Right atrium auricular region (tissue), 2 donors: ENCODE results near the gene KDM4B. TPM values are rescaled to one million over a fixed set of nuclear protein-coding genes. Genes with fewer than 3 reads are reported as not detected.
"Not testable (repeated sequence)": the region's sequence is repeated elsewhere in the genome, so short reads cannot be mapped to it uniquely, and the experiment has no call there.

Experiments
- DNase-seq: peaks from one replicate; pipeline ENCODE4 v3.0.0-alpha.2; 2019; ENCODE audit warnings: low spot score
- H3K27ac ChIP-seq, 2 donors: fragments of 200-600 bp; sonication (generic); 1 replicate in 1 of 2; 2 replicates in 1 of 2; pipeline ENCODE4 v1.5.1; 2016 to 2019
- H3K27me3 ChIP-seq, 2 donors: fragments of 200-600 bp; sonication (generic); one replicate each; pipeline versions ENCODE4 v1.5.1 to v1.6.0; 2017 to 2019
- H3K36me3 ChIP-seq: fragments of 200-600 bp; sonication (generic); one replicate; pipeline ENCODE4 v1.5.1; 2016
- H3K4me1 ChIP-seq, 2 donors: fragments of 200-600 bp; sonication (generic); one replicate each; pipeline versions ENCODE4 v1.5.1 to v1.6.0; 2017 to 2019
- H3K4me3 ChIP-seq, 2 donors: fragments of 200-600 bp; sonication (generic); 1 replicate in 1 of 2; 2 replicates in 1 of 2; pipeline ENCODE4 v1.5.1; 2017 to 2019; ENCODE audit warnings: mild to moderate bottlenecking in 1 of 2, moderate library complexity in 1 of 2
- H3K9me3 ChIP-seq, 2 donors: fragments of 200-600 bp; sonication (generic); one replicate each; pipeline ENCODE4 v1.5.1; 2019
- CTCF ChIP-seq, 2 donors: fragments of 200-600 bp; sonication (generic); IDR thresholded peaks; one replicate each; pipeline ENCODE4 v1.5.1; 2019; ENCODE audit warnings: antibody characterized with exemption in 2 of 2
- total RNA-seq, 2 donors: library from RNA; depleted of rRNA; stranded (reverse); fragments of >200 nt; gene quantifications; one replicate each; pipeline ENCODE4 v1.1.0, GENCODE V29; 2016

Gene KDM4B
- total RNA-seq, 2 donors from 2014 or later = 17.6 to 26.0 TPM

GRCh38 chr19:4932711-4933110 is 36.2 kb upstream of the KDM4B start:
- Histone ChIP-seq H3K4me1 (no peaks in the 10 kb centered on the region), H3K9me3 (no peaks in the 10 kb centered on the region), H3K4me3 (no peak overlapping the region), H3K36me3 (no peaks in the 10 kb centered on the region), H3K27ac (no peak overlapping the region), H3K27me3 (no peaks in the 10 kb centered on the region)
- no peak for DNase-seq
- TF ChIP-seq CTCF (IDR thresholded peaks at IDR 0.05) = no peak

- no peaks in the 10 kb centered on the region for H3K4me1 ChIP-seq
- no peaks in the 10 kb centered on the region for H3K36me3 ChIP-seq
- H3K4me3 ChIP-seq = no peak overlapping the region
- H3K9me3 ChIP-seq = no peaks in the 10 kb centered on the region
- no peak for DNase-seq
- H3K27ac ChIP-seq = no peak overlapping the region
- TF ChIP-seq CTCF (IDR thresholded peaks at IDR 0.05) = no peak
- no peaks in the 10 kb centered on the region for H3K27me3 ChIP-seq
These were observed 35.4 kb upstream of the KDM4B start for GRCh38 chr19:4933528-4933927.

- H3K4me3 ChIP-seq = no peak overlapping the region
- H3K27me3 ChIP-seq = no peaks in the 10 kb centered on the region
- no peaks in the 10 kb centered on the region for H3K9me3 ChIP-seq
- no peak overlapping the region for H3K27ac ChIP-seq
- H3K36me3 ChIP-seq = no peaks in the 10 kb centered on the region
- H3K4me1 ChIP-seq = no peaks in the 10 kb centered on the region
- DNase-seq = no peak
- TF ChIP-seq CTCF (IDR thresholded peaks at IDR 0.05) = no peak
These were observed 33.5 kb upstream of the KDM4B start for GRCh38 chr19:4935444-4935843.

- no peak for TF ChIP-seq CTCF (IDR thresholded peaks at IDR 0.05)
- H3K27me3 ChIP-seq = no peaks in the 10 kb centered on the region
- no peak for DNase-seq
These were observed 31.9 kb upstream of the KDM4B start for GRCh38 chr19:4937060-4937459.

DNA sequence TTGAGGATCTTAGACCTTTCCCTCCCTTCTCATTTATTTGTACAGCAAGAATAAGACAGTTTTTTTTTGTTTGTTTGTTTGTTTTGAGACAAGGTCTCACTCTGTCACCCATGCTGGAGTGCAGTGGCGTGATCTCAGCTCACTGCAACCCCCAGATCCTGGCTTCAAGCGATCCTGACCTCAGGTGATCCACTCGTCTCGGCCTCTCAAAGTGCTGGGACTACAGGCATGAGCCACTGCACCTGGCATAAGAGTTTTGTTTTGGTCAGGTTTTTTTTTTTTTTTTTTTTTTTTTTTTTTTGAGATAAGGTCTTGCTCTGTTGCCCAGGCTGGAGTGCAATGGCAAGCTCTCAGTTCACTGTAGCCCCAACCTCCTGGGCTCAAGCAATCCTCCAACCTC is 30.5 kb upstream of the KDM4B start:
- H3K27me3 ChIP-seq, H3K27ac ChIP-seq, H3K9me3 ChIP-seq, H3K4me3 ChIP-seq, DNase-seq, H3K4me1 ChIP-seq, H3K36me3 ChIP-seq: not testable (repeated sequence)

More at GRCh38 chr19:4937060-4937459, 31.9 kb upstream of the KDM4B start:
- Histone ChIP-seq H3K27ac (no peak overlapping the region), H3K4me1 (no peaks in the 10 kb centered on the region), H3K36me3 (no peaks in the 10 kb centered on the region), H3K4me3 (no peak overlapping the region), H3K9me3 (no peaks in the 10 kb centered on the region)

DNA sequence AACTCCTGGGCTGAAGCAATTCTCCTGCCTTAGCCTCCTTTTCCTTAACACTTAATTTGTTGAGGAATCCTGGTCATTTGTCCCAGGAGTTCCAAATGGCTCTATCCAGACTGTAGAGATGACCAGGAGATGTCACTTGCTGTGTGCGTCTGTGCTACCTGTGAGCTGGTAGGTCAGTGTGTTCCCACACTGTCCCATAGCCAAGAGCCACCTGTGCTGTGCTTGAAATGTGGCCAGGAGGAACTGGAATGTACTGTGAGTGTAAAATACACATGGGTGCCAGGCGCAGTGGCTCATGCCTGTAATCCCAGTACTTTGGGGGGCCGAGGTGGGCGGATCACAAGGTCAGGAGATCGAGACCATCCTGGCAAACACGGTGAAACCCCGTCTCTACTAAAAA is 29.4 kb upstream of the KDM4B start:
- no peaks in the 10 kb centered on the region for H3K9me3 ChIP-seq
- no peaks in the 10 kb centered on the region for H3K4me1 ChIP-seq
- H3K27ac ChIP-seq = no peak overlapping the region
- TF ChIP-seq CTCF (IDR thresholded peaks at IDR 0.05) = no peak
- no peak overlapping the region for H3K4me3 ChIP-seq
- no peak for DNase-seq
- H3K27me3 ChIP-seq = no peaks in the 10 kb centered on the region
- no peaks in the 10 kb centered on the region for H3K36me3 ChIP-seq

- not testable (repeated sequence) for H3K4me3 ChIP-seq, H3K27ac ChIP-seq, H3K9me3 ChIP-seq, H3K36me3 ChIP-seq, H3K4me1 ChIP-seq, H3K27me3 ChIP-seq, DNase-seq
These were observed 27.2 kb upstream of the KDM4B start for GRCh38 chr19:4941638-4942169.

DNA sequence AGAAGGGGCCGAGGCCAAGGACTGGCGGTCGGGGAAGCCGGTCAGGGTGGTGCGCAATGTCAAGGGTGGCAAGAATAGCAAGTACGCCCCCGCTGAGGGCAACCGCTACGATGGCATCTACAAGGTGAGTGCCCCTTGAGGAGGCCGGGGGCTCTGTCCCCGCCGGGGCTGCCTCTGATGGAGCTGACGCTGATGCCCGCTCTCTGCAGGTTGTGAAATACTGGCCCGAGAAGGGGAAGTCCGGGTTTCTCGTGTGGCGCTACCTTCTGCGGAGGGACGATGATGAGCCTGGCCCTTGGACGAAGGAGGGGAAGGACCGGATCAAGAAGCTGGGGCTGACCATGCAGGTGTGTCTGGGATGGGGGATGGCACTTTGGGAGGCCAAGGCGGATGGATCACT is 18.3 kb upstream of the KDM4B start:
- not testable (repeated sequence) for DNase-seq, H3K9me3 ChIP-seq, H3K4me1 ChIP-seq, H3K27ac ChIP-seq, H3K36me3 ChIP-seq, H3K27me3 ChIP-seq, H3K4me3 ChIP-seq
